ENCODE results near the gene TMEM95.

DNA sequence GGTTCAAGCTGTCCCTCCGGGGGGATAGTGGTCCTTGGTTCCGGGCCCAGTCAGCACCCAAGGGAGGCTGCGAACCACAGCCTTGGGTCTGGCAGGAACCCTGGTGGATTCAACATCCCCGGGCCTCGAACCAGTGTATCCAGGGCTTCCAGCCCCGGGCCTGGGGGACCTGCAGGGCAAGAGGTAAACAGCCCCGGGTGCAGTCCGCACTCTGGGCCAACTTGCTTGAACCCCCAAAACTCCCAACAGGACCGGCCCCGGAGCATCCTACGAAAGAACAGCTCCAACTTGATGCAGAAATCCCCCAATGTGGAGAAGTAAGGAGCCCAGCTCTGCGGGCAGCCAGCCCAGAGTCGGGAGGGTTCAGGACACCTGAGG is 24.3 kb upstream of the TMEM95 start:
- TF ChIP-seq, protein P1, sequence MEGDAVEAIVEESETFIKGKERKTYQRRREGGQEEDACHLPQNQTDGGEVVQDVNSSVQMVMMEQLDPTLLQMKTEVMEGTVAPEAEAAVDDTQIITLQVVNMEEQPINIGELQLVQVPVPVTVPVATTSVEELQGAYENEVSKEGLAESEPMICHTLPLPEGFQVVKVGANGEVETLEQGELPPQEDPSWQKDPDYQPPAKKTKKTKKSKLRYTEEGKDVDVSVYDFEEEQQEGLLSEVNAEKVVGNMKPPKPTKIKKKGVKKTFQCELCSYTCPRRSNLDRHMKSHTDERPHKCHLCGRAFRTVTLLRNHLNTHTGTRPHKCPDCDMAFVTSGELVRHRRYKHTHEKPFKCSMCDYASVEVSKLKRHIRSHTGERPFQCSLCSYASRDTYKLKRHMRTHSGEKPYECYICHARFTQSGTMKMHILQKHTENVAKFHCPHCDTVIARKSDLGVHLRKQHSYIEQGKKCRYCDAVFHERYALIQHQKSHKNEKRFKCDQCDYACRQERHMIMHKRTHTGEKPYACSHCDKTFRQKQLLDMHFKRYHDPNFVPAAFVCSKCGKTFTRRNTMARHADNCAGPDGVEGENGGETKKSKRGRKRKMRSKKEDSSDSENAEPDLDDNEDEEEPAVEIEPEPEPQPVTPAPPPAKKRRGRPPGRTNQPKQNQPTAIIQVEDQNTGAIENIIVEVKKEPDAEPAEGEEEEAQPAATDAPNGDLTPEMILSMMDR (tag by site-specific recombination; IDR thresholded peaks at IDR 0.05), result no peak
- TF ChIP-seq ZNF792 (tag by site-specific recombination; IDR thresholded peaks at IDR 0.05) (no peak), GFI1B (tag by site-specific recombination; IDR thresholded peaks at IDR 0.05) (no peak), ZBTB48 (tag by site-specific recombination; IDR thresholded peaks at IDR 0.05) (no peak), ZNF146 (tag by site-specific recombination; IDR thresholded peaks at IDR 0.05) (no peak), ZNF202 (tag by site-specific recombination; IDR thresholded peaks at IDR 0.05; ENCODE audit: borderline replicate concordance) (no peak), ZNF24 (tag by site-specific recombination; IDR thresholded peaks at IDR 0.05) (no peak)
- TF ChIP-seq, protein P2, sequence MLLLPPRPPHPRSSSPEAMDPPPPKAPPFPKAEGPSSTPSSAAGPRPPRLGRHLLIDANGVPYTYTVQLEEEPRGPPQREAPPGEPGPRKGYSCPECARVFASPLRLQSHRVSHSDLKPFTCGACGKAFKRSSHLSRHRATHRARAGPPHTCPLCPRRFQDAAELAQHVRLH (tag by site-specific recombination; IDR thresholded peaks at IDR 0.05), result no peak
- TF ChIP-seq, protein P3, sequence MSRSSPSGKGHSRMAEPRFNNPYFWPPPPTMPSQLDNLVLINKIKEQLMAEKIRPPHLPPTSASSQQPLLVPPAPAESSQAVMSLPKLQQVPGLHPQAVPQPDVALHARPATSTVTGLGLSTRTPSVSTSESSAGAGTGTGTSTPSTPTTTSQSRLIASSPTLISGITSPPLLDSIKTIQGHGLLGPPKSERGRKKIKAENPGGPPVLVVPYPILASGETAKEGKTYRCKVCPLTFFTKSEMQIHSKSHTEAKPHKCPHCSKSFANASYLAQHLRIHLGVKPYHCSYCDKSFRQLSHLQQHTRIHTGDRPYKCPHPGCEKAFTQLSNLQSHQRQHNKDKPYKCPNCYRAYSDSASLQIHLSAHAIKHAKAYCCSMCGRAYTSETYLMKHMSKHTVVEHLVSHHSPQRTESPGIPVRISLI (tag by site-specific recombination; IDR thresholded peaks at IDR 0.05), result no peak
- TF ChIP-seq, protein P4, sequence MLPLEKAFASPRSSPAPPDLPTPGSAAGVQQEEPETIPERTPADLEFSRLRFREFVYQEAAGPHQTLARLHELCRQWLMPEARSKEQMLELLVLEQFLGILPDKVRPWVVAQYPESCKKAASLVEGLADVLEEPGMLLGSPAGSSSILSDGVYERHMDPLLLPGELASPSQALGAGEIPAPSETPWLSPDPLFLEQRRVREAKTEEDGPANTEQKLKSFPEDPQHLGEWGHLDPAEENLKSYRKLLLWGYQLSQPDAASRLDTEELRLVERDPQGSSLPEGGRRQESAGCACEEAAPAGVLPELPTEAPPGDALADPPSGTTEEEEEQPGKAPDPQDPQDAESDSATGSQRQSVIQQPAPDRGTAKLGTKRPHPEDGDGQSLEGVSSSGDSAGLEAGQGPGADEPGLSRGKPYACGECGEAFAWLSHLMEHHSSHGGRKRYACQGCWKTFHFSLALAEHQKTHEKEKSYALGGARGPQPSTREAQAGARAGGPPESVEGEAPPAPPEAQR (tag by site-specific recombination; IDR thresholded peaks at IDR 0.05), result no peak
